Activated CD4-positive, alpha-beta T cell treated with anti-CD3 and anti-CD28 coated beads for 1 hour (primary cell): ENCODE data around the gene GPN2.
"Not testable (repeated sequence)": the region's sequence is repeated elsewhere in the genome, so short reads cannot be mapped to it uniquely, and the experiment has no call there.

ENCODE experiments used
- DNase-seq: peaks from one replicate; pipeline ENCODE4 v3.0.0-alpha.2; 2020

Gene GPN2

DNA sequence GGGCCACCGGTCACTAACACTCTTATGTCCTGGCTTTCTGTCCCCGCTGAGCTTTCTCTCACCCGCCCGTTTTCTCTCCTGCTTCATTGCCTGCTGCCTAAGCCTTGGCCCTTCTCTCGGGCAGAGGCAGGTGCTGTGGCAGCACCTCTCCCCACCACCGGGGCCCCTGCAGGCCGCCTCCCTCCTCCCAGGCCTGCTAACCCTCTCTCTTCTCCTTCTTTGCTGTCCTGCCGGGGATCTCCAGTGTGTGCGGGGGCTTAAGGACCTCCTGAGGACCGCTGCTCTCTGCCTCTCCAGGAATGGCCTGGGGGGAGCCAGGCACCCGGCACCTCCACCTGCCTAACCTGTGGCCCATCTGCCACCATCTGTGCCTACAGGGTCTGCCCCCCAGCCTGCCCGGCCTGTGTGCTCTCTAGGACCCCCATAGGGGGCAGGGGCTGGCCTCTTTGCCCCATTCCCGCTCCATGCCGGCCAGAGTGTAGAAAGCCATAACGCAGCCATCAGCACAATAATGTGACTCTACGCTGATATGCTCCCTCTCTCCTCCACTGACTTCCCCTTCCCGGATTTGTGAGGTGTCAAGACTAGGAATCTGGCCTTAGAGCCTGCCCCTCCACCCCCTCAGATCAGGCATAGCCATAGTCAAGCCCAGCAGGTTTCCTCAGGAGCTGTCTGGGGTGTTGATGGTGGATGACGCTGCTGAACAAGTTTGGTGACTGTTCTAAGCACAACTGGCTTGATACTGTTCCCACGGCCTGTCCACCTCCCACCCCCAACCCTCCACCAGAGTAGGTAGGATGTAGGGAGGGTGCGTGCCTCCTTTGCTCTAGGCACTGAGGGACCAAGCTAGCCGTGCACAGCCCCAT is 33.2 kb downstream of the GPN2 start:
- DNase-seq: no peak

DNA sequence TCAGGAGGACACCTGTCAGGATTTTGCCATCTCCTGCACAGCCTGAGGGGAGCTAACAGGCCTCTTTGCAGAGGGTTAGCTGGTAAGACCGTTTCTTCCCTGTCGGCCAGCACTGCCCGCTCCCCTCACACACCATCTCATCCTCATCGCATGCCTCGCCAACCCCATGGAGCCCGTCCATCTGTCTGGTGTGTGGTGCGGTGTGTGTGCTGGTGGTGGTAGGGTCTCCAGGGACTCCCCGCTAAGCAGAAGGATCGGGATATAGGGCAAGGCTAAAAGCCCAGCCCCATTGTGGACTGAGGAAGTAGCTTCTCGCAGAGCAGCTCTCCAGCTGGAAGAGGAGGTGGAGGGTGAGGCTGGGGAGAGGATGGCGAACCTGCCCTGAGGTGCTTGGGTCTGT is 33.9 kb downstream of the GPN2 start:
- no peak for DNase-seq

DNA sequence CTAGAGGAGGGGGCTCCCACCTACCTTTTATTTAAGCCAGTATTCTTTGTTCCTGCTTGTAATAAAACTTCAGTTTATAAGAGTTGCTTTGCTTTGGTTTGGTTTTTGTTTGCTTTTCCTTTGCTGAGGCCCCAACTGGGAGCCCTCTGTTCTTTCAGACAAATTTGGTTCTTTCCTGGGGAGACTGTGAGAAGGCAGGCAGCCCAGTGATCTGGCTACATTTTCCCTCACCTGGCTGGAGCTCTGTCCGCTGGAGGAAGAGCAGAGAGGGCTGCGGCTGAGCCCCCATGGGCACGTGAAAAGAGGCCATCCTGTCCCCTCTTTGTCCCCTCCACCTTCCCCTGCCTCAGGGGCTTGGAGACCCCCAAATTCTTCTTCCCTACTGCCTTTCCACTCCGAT is 34.4 kb downstream of the GPN2 start:
- no peak for DNase-seq

DNA sequence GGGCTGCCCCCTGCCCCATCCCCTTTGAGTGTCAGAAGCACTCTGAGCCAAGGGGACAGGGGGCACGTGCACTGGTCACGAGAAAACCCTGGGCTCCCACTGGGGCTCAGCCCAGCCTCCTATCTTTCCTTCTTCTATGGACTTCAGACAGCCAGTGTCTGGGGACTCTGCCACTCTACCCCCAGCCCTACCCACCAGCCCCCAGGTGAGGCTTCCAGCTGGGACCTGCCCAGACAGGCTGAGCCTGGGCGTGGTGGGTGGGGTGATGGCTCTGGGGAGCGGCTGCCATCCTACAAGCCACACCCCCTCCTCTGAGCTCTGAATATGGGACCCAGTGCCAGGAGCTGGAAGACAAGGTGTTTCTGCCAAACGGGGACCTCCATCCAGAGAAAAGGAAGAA is 35.2 kb downstream of the GPN2 start:
- no peak for DNase-seq

DNA sequence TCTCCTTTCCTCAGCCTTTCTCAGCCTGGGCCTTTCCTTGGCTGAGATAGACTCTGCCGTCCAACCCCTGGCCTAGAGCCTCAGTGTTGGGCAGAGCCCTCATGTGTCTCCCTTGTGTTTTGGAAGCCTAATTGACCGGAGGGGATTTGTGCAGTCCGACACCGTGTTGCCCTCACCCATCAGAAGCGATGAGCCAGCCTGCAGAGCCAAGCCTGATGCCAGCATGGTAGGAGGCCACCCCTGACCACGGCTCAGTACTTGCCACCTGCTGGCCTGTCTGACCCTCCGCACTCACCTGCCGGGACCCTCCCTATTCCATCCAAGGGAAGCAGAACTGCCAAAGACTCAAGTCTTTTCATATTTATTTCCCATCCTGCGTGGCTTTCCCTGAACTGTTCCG is 36.5 kb downstream of the GPN2 start:
- no peak for DNase-seq

DNA sequence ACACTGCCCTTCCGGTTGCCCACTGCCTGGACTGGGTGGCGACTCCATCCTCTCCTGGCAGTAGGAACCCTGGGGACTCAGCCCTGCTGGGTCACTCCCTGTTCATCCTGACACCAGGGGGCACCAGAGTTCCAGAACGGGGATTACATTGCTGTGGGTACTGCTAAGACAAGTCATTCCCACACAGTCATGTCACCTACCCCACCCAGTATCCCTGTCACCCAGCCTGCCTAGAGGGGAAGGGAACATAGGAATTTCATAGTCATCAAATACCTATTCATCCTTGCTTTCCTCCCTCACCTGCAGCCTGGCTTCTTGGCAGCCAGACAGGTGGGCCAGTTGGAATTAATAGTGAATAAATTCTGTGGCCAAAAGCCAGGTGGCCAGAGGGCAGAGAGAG is 36.9 kb downstream of the GPN2 start:
- DNase-seq: peak; percentile 74

DNA sequence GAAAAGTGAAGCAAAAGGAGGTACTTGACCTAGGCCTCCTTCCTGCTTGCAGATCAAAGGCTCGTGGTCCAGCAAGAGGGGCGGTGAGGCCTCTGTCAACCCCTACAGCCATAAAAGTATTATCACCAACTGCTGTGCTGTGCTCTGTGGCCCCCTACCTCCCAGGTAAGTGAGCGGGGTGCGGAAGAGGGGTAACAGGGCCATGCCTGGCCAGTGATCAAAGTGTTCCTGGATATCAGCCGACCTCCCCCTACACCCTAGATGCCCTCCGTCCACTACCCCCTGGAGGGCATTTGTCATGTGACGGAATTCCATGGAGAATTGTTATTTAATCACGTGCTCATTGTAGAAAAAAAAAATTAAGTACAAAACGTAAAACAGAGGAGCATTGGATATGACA is 37.4 kb downstream of the GPN2 start:
- DNase-seq: no peak

DNA sequence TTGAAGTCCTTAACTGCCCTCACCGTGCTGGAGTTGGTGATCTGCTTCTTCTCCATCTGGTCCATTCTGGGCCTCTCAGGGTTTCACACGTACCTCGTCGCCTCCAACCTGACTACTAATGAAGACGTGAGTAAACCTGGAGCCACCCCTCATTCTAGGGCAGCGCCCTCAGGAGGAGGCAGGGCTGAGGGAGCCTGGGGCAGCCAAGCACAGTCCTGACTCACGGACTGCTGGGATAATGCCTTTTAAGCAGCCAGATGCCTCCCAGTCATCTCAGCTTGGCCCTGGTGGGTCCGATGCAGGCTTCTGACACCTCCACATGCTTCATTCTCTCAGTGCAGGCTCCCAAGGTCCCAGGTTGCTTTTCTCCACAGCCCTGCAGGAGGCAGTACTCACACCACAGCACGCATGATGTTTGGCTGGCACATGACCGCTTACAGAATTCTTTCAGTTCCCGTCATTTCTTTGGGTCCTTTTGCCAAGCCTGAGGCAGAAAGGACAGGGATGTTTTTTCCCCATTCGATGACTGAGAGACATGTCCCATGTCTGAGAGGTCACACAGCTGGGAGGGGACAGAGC is 38.9 kb downstream of the GPN2 start:
- DNase-seq: no peak

DNA sequence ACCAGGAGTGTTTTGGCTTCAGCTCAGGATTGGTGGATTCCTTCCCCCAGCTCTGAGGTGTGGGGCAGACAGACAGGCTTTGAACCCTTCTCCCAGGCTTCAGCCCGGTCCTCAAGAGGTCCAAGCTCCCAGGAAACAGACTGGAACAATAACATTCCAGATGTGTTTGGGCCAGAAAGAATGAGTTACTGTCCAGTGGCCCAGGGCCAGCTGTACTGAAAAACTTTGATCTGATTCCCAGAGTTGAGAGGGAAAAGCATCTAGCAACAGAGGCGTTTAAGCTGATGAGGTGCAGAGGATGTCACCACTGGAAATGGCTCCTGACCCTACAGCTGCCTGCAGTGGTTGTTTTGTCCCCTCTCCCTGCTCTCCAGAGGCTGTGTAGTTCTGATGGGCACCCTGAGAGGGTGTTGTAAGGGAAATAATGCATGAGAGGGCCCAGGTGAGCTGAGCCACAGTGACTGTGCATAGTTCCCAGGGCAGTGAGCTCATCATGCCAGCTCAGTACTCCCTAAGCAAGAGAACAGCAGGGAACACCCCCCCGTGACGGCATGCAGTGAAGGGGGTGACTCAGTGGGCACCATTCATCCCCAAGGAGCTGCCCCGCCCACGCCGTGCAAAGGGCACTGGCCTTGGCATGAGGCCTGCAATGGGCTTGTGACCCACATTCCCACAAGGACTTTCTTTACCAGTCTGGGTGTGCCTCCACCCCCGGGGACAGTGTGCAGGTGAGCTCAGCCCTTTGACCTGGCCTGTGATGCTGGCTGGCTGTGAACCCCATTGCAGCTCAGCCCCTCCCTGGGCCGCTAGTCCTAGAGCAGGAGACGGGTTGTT is 40.9 kb downstream of the GPN2 start:
- no peak for DNase-seq

DNA sequence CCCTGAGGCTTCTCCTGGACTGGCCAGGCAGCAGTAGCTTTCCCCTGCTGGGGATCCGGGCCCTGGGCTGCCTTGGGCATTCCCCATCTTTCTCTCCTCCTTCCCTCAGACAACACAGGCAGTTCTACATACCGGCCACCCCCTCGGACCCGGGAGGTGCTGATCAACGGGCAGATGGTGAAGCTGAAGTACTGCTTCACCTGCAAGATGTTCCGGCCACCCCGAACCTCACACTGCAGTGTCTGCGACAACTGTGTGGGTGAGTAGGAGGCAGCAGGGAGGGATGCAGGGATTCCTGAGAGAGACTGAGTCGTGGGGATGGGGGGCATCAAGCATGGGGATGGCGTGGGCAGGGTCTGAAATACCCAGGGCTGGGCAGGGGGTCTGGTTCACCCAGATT is 41.6 kb downstream of the GPN2 start:
- no peak for DNase-seq

DNA sequence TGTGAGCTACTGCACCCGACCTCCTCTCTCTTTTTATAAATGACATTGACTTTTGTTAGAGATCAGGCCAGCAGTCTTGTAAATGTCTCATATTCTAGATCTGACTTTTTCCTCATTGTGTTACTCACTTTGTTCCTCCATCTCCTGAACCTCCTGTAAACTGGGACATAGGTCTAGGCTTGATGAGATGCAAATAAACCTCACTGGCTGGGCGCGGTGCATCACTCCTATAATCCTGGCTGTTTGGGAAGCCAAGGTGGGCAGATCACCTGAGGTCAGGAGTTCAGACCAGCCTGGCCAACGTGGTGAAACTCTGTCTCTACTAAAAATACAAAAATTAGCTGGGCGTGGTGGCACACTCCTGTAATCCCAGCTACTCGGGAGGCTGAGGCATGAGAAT is 42.3 kb downstream of the GPN2 start:
- DNase-seq: not testable (repeated sequence)

DNA sequence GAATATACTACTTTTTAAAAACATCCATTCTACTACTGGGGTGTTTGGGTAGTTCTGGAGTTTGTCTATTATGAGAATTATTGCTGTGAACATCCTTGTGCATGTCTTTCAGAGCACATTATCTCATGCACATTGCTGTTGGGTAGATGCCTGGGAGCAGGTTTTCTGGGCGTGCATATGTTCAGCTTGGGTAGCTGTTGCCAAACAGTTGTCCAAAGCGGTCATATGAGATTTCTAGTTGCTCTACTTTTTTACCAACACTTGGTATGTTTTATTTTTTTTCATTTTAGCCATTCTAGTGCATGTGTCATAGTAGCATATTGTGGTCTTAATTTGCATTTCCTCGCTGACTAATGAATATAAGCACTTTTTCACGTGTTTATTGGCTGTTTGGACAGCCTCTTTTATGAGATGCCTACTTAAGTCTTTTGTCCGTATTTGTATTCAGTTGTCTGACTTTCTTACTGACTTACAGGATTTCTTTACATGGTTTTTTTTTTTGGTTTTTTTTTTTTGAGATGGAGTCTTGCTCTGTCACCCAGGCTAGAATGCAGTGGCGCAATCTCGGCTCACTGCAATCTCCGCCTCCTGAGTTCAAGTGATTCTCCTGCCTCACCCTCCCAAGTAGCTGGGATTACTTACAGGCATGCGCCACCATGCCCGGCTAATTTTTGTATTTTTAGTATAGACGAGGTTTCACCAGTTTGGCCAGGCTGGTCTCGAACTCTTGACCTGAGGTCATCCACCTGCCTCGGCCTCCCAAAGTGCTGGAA is 45.5 kb downstream of the GPN2 start:
- DNase-seq: no peak

DNA sequence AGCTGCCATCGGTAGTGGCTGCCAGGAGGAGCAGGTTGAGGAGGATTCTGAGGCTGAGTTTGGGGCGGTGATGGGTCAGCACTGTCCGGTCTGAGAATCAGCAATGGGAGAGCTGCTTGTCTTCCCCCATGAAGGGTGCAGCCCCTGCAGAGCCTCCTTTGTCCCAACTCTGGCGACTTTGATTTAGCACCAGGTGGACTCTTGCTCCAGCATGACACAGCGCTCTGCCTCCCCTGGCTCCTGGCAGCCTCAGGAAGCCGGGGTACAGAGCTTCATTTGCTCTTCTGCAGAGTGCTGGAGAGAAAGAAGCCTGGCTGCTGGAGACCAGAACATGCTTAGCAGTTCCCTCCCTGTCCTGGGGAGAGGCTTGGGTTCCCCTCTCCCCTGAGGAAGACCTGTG is 50.3 kb downstream of the GPN2 start:
- DNase-seq: no peak

DNA sequence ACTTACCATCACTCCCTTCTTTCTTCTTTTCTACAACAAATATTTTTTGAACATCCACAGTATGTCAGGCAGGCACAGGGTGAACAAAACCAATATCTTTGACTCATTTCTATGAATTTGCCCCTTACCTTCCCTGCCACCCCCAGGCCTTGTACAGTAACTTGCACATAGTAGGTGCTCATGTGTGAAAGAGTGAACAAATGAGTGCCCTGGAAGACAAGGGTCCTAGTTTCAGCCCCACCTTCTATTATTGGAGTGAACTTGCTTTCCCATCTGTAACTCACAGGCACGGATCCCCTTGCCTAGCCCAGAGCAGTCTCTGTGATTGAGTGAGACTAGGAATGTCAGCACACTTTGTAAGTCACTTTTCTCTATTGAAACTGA is 50.8 kb downstream of the GPN2 start:
- DNase-seq: no peak

DNA sequence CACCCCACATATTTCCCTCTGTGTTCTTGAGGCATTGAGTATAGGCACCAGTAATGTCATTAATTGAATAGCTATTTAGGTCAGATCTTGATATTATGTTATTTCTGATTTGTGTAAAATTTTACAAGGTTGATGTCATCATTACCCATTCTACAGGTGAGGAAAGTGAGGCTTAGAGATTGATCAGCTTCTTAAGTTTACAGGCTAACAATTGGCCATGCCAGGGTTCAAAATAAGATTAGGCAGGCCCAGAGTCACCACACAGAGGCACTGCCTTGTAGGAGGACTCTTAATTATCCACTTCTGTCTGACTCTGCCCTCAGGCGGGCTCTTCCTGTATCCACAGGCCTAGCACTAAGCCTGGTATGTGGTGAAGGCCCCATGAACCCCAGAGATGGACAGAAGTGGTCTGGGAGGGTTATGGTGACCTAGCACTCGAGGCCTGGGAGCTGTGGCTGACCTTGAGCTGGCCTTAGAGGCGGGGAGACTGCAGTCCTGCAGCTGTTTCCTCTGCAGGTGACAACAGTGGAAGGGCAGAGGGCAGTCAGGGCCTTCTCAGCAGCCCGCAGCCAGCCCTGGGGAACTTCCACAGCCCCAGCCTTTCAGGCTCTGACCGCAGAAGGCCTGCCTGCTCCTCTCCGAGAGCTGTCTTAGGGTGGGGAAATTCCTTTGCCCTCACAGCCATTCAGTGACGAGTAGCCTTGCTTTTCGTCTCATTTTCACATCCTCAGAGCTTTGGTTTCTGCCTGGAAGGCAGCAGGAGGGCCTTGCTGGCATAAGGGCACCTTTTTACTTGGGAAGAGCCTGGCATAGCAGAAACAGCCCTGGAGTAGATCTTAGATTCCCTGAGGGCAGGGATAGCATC is 51.4 kb downstream of the GPN2 start:
- no peak for DNase-seq

DNA sequence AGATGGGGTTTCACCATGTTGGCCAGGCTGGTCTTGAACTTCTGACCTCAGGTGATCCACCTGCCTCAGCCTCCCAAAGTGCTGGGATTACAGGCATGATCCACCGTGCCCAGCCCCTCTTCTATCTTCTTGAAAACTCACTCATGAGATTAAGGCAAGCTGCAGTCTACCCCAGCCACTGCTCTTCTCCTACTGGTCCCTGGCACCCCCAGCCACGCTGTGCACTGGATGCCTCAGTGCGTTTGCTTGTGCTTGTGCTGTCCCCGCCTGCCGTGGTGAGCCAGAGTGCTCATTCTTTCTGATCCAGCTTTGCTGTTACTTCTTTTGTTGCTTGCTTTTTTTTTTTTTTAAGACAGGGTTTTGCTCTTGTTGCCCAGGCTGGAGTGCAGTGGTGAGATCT is 52.4 kb downstream of the GPN2 start:
- not testable (repeated sequence) for DNase-seq

DNA sequence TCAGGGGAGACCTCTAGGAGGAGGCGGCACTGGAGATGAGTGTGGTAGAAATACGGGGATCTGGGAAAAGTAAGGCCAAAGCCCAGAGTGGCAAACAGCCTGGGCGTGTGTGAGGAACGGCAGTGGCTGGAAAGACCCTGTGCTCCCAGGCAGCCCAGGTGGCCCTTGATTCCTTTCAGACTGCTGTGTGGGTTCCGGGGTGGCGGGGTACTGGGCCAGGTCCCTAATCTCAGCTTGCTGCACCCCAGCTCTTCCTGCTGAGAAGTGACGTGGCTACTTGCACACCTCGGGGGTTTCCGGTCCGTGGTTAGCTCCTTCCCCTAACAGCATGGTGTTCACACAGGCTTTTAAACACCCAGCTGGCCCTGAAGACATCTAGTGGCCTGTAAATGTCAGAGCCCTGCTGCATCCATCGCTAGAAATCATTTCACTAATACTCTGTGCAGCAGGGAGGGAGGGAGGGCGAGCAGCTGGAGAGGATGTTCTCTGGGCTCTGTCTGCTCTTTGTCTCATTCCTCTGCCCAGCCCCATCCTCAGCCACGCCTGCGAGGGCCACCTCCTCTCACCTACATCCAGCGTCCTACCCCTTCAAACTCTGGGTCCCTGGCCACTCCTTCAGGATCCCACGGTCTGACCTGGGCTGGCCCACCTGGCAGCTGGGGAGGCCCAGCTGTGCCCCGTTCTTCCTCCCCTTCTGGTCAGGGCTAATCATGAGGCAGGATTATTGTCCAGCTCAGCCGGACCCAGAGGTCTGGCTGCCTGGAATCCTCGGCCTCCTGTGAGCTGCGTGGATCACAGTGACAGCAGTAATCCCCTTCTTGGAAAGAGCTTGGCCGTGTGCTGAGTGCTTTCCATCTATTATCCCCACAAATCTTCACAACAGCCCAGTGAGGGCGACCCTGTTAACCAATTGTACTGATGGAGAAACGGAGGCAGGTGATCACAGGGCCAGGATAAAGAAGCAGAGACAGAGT is 56.4 kb downstream of the GPN2 start:
- DNase-seq: peak; percentile 82

DNA sequence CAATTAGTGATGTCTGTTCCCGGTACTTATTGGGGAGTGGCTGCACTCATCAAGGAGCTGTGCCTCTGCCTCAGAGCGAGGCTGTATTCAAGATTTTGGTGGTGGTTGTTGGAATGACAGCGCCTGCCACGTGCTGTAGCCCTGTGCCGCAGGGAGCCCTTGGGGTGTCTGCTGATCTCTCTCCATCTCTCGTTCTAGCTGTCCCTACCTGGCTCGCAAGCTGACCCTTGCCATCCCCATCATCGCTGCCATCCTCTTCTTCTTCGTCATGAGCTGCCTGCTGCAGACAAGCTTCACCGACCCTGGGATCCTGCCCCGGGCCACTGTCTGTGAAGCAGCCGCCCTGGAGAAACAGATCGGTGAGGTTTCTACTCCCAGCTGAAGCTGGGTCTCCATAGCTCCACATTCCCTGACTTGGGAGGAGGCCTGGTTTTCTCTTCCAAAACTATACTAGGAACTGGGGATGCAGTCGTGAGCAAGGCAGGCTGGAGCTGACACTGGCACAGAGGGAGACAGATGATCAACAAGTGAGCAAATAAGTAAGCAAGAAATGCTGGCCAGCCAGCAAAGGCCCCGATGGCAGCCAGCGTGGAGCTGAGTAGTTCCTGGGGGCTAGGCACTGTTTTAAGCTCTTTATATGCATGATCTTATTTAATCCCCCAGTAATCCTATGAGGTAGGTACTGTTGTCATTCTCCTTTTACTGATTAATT is 57.7 kb downstream of the GPN2 start:
- DNase-seq: no peak

DNA sequence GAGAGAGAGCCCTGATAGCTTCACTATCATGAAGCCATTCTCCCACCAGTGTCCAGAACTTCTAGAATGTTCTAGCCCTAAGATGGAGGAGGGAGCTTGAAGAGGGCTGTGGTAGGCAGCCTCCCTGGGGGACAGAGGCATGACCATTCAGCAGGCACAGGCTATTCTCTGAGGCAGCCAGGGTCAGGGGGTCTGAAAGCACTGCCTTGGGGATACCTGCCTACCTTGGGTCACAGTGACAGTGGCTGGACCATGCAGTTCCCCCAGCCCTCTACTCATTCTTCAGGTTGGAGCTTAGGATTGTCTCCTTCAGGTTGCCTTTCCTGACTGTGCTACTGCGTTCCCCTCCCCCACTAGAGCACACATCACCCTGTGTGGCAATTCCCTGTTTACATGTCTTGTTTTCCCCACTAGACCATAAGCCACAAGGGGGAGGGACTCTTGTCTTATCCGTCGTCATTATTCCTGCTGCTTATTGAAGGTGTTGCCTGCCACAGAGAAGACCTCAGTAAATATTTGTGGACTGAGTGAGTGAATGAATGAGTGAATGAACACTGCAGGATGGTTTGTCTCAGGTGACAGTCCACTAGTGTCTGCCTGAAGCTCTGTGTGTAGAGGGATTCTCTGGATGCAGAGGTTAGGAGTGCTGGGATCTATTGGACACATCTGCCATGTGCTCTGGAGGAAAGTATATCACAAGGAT is 58.4 kb downstream of the GPN2 start:
- DNase-seq: no peak

DNA sequence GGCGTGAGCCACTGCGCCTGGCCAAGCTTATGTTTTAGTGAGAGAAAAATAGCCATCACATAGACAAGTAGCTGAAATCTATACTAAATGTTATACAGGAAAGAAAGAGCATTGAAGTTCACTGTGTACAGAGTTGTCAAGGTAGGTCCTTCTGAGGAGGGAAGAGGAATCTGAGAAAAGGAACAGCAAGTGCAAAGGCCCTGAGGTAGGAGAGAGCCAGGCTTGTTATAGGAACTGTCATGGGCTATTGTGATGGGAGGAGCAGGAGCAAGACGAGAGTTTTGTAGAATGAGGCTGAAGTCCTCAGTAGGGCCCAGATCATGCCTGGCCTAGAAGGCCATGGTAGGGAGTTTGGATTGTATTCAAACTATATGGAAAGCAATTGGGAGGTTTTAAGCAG is 59.0 kb downstream of the GPN2 start:
- DNase-seq: no peak
